GM19023 (cell line): ENCODE results near the gene KRTAP12-4.
"Not testable (repeated sequence)": the region's sequence is repeated elsewhere in the genome, so short reads cannot be mapped to it uniquely, and the experiment has no call there.

Experiments used
- ATAC-seq: cut with Tn5 transposase; IDR thresholded peaks from one replicate; pipeline ENCODE4 v1.9.1; 2021; ENCODE audit warnings: mild to moderate bottlenecking, moderate library complexity; ENCODE audit not compliant: unreplicated experiment

KRTAP12-4 gene

GRCh38 chr21:44637018-44637850 is 17.2 kb downstream of the KRTAP12-4 start, which contains the start of gene KRTAP10-10:
Gene KRTAP10-10 (plus strand): TSS chr21:44637356. CDS start chr21:44637418, 62 bp downstream.
- ATAC-seq: no peak

- ATAC-seq: no peak
These were observed 18.0 kb downstream of the KRTAP12-4 start for GRCh38 chr21:44636209-44637017.

DNA sequence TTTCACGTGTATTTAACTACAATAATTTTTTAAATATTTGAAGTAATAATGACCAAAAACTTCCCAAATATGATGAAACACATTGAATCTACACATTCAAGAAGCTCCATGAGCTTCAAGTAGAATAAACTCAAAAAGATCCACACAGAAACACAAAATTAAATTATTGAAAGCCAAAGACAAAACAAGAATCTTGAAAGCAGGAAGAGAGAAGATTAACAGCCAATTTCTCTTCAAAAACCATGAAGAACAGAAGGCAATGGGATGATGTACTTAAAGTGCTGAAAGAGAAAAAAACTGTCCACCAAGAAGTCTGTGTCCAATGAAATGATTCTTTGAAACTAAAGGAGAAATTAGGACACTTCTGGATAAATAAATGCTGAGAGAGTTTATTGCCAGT is 22.4 kb downstream of the KRTAP12-4 start:
- no peak for ATAC-seq

DNA sequence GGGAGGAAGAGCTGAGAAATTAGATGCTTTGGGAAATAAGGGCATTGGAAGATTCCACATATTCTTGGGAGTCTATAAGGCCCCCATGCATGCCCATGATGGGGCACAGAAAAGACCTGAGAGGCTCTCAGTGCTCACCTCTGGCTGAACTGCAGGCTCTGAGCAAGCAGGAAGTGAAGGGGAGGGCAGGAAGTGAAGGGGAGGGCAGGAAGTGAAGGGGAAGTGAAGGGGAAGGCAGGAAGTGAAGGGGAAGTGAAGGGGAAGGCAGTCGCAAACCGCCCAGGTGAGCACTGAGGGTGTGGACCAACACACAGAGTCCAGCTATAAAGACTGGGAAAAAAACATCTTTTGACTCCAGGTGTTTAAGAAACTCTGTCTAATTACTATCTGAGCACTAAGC is 24.0 kb downstream of the KRTAP12-4 start:
- no peak for ATAC-seq

DNA sequence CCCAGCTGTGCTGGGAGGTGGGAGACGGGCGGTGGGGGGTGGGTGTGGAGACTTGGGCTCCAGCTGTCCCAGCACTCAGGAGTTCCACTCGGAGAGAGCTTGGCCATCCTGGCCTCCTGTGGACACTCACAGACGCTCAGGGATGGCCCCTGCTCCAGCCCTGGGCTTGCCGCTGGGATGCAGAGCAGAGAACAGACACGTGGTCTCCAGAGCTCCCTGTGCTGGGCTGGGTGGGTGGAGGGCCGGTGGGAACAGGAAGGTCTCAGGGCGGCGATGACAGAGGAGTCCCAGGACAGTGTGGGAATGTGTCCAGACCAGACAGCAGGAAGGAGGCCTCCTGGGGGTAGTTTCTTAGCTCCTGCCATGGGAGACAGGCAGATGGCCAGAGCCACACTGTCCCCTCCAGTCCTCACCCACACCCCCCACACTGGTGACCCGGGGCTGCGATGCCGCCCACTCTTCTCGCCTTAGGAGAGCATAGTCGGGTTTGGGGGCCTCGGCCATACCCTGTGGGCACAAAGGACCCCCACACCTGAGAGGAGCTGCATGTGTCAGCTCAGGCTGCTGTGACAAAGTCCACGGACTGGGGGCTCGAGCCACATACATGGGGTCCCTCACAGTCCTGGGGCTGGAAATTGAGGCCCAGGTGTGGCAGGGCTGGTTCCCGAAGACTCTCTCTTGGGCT is 25.6 kb downstream of the KRTAP12-4 start:
- ATAC-seq: no peak

DNA sequence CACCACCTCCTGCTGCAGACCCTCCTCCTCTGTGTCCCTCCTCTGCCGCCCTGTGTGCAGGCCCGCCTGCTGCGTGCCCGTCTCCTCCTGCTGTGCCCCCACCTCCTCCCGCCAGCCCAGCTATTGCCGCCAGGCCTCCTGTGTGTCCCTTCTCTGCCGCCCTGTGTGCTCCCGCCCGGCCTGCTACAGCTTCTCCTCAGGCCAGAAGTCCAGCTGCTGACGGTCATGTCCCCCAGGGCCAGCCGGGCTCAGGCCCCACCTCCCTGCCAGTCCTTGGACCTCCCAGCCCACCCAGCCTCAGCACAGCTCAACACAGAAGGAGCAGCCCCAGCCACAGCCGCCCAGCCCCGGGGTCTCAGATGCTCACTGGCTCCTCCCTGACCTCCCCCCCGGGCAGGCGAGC is 26.6 kb downstream of the KRTAP12-4 start:
- not testable (repeated sequence) for ATAC-seq

DNA sequence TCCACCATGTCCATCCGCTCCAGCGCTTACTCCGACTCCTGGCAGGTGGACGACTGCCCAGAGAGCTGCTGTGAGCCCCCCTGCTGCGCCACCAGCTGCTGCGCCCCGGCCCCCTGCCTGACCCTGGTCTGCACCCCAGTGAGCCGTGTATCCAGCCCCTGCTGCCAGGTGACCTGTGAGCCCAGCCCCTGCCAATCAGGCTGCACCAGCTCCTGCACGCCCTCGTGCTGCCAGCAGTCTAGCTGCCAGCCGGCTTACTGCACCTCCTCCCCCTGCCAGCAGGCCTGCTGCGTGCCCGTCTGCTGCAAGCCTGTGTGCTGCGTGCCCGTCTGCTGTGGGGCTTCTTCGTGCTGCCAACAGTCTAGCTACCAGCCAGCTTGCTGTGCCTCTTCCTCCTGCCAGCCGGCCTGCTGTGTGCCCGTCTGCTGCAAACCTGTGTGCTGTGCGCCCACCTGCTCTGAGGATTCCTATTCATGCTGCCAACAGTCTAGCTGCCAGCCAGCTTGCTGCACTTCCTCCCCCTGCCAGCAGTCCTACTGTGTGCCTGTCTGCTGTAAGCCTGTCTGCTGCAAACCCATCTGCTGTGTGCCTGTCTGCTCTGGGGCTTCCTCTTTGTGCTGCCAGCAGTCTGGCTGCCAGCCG is 27.2 kb downstream of the KRTAP12-4 start:
- not testable (repeated sequence) for ATAC-seq

DNA sequence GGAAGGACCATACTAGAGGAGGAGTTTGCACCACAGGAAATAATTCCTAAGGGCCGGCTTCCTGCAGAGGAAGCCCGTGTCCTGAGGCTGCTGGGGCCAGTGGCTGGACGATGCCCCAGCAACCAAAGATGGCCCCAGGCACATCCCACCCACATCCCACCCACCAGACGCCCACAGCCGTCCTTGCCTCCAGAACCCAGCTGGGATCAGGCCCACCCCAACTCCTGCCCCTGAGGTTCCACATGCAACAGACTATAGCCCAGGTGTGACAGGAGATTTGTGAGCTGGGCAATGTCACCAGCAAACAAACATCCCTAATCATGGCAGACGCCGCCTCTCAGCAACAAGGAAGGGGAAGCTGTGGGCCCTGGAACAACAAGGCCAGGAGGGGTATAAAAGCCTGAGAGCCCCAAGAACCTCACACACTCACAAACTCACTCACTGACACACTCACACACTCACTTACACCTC is 27.8 kb downstream of the KRTAP12-4 start, which contains the start of gene KRTAP10-9:
Gene KRTAP10-9, plus strand, starts transcription at position 421 of the 471 bp plus-strand sequence. CDS start 79 bp downstream, outside the sequence.
- ATAC-seq: no peak

DNA sequence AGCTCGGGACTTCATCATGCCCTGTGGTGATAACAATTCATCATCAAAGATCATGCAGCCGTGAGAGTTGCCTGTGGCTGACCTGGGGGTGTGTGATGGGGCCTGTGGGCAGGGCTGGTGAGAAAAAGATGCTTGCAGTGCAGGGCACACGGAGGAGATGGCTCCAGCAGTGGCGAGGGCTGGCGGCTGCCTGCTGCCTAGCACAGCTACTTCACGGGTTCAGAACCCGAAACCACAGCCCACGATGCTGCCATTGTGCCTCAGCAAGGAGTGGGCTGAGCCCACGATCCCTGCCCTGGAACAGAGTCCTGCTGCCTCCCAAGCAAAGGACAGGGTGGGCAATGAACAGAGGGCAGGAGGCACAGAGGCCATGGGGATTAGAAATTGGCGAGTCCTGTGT is 28.2 kb downstream of the KRTAP12-4 start:
- ATAC-seq: no peak

DNA sequence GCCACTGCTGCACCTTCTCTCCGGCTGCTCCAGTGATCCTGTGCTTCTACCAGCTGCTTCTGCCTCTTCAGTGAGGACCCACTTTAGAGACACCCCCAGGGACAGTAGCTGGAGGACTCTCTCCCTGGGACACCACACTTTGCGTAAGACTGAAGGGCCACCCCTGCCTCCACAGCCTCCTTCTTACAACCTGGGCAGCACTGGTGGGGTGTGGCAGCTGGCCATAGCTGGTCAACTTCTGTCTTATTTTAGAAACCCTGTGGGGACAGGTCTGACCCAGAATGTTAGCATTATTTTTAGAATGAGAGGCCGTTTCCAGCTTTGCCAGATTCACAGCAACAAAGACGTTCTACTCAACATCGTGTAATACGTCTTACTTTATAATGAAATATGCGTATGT is 28.7 kb downstream of the KRTAP12-4 start:
- ATAC-seq: no peak

DNA sequence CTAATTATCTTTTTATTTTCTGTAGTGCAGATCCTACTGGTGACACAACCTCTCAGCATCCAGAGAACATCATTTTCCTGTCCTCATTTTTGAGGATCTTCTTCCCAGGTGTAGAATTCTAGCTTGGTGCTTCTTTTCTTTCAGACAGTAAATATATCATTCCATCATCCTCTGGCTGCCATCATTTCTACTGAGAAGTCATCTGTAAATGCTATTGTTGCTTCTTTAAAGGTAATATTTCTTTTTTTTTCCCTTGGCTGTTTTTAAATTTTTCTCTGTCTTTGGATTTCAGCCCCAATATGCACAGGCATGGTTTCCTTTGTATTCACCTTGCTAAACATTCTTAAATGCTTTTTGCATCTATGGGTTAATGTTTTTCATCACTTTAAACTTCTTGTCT is 30.9 kb downstream of the KRTAP12-4 start:
- ATAC-seq: no peak

DNA sequence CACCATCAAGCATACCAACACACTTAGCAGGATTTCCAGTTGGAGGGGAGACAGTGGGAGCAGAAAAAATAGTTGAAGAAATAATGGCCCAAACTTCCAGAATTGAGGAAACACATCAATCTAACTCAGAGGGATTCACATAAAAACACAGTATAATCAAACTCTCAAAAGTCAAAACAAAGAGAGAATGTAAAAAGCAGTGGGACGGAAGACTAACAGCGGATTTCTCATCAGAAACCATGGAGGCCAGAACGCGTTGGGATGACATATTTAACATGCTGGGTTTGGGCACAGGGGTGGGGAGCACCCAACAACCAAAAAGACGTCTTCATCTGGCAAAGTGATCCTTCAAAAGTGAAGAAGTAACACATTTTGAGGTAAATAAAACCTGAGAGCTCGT is 34.6 kb downstream of the KRTAP12-4 start:
- no peak for ATAC-seq

DNA sequence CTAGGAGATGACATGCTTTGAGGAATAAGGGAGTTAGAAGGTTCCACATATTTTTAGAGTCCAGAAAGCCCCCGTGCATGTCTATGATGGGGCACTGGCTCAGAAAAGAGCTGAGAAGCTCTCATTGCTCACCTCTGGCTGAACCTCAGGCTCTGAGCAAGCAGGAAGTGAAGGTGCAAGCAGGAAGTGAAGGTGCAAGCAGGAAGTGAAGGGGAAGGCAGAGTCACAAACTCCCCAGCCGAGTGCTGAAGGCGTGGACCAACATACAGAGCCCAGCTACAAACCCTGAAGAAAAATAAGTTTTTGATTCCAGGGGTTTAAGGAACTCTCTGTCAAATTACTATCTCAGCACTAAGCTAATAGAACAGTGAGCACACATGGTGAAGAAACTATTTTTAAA is 35.5 kb downstream of the KRTAP12-4 start:
- ATAC-seq: no peak

DNA sequence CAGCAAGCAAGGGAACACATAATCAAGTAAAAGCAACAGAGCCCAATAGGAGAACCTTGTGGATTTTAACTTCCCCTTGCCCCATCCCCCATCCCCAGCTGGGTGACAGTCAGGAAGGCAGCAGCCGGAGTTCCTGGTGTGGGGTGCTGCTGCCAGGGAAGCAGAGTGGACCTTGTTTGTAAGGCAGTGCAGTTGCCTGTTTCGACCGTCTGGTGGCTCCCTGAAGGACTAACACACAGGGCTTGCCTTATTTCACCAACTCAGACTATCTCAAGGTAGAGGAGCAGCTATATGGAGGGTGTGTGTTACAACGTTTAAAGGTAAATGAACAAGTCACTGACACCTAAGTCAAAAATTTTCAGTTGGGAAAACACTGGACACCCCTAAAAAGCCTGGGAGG is 36.0 kb downstream of the KRTAP12-4 start:
- ATAC-seq: no peak

DNA sequence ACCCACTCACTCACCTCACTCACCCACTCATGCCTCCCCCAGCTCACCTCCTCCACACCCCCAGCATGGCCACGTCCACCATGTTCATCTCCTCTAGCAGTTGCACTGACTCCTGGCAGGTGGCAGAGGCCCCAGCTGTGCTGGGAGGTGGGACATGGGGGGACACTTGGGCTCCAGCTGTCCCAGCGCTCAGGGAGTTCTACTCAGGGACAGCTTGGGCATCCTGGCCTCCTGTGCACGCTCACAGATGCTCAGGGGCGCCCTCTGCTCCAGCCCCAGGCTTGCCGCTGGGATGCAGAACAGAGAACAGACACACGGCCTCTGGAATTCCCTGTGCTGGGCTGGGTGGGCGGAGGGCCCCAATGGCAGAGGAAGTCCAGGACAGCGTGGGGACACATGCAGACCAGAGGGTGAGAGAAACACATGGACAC is 37.4 kb downstream of the KRTAP12-4 start:
- no peak for ATAC-seq

DNA sequence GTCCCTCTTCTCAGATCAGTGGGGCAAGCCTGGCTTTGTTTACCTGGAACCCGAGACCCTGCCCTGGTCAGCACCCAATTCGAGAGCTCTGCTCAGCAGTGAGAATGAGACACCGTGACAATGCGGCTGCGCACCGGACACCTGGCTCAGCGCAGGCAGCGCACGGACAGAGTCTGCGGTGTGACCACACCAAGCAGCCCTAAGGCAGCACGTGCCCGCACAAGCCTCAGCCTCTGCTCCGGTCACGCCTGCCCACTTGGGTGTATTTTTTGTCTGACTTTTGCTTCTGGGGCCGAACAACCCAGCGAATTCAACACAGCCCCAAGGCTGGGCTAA is 37.9 kb downstream of the KRTAP12-4 start:
- no peak for ATAC-seq

- no peak for ATAC-seq
These were observed 38.4 kb downstream of the KRTAP12-4 start for GRCh38 chr21:44615911-44616590.

- ATAC-seq: no peak
These were observed 39.0 kb downstream of the KRTAP12-4 start for GRCh38 chr21:44615466-44615865.

- no peak for ATAC-seq
These were observed 39.5 kb downstream of the KRTAP12-4 start for GRCh38 chr21:44614961-44615391.

DNA sequence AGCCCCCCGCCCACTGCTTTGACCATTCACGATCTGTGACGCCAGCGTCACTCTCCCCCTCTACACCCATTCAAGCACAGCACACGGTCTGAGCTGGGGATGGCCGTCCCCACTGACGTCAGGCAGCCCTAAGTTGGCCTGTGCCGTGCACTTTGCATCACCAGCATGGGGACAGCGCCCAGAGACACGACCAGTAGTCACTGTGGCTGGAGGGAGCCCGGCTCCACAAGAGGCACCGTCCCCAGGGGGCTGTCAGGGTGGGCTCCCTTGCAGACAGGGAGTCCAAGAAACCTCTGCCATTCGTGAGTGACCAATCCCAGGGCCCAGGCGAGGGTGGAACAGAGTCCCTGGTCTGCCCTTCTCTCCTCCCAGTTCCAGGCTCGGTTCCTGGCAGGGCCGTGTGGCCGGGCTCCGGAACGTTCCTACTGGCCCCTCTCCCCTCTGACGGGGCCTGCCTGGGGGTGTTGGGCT is 40.3 kb downstream of the KRTAP12-4 start:
- no peak for ATAC-seq
